Amygdala (tissue), 56 donors: Measurements from ENCODE around the gene RFC2.
"Not testable (repeated sequence)": the region's sequence is repeated elsewhere in the genome, so short reads cannot be mapped to it uniquely, and the experiment has no call there.

Source experiments
- DNase-seq, 56 donors: peaks; one replicate each; lab custom pipeline; 2025; lab: John Stamatoyannopoulos, UW

RFC2 gene

DNA sequence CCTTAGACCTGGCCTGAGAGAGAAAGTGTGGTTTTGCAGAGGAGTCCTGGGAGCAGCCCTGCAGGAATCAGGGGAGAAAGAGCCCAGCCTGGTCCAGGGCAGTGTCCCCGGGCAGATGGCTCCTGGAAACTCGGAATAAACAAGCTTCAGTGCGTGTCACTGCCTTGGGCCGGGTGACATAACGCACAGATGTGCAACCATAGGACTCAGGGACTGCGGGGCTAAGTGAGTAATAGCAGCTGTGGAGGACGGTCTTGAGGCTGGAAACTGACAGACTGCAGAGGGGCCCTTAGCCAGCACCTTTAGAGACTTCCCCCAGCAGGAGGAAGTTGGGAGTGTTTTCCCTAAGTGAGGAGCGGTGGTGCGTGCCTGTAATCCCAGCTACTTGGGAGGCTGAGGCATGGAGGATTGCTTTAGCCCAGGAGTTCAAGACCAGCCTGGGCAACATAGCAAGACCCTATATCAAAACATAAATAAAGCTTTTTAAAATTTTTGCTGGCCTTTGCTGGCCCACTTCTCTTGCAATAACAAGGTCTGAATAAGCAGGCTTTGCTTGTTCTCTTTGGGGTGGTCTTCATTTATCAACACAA, 29.8 kb upstream of the RFC2 start:
- peak in 24 of 56 donors; percentile 9 to 69 (median 39) for DNase-seq

DNA sequence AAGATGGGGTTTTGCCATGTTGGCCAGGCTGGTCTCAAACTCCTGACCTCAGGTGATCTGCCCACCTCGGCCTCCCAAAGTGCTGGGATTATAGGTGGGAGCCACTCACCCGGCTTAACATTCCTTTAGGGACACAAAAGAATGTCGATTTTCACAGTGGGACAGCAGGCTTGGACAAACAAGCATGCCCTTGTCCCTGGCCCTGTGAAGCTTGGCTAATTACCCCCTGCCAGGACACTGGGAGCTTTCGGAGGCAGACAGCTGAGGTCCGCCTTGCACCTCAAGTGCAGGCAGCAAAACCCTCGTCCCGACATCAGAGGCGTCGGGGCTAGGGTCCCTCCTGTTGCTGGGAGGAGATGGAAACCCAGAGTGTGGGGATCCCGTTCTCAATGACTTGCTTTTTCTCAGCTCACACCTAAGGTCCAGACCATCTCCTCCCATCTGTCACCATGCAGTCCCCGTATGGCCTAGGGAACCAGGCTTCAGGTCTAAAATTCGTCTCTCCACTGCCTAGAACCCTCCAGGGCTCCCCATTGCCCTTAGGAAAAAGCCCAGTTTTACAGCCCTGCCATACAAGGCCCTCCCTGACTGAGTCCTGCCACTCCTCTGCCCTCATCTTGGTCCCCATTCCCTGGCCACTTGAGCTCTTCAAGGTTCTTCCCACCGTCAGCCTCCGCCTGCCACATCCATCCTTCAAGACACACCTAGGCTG, 28.7 kb upstream of the RFC2 start:
- DNase-seq = peak in 5 of 56 donors; percentile 7 to 44 (median 35)

DNA sequence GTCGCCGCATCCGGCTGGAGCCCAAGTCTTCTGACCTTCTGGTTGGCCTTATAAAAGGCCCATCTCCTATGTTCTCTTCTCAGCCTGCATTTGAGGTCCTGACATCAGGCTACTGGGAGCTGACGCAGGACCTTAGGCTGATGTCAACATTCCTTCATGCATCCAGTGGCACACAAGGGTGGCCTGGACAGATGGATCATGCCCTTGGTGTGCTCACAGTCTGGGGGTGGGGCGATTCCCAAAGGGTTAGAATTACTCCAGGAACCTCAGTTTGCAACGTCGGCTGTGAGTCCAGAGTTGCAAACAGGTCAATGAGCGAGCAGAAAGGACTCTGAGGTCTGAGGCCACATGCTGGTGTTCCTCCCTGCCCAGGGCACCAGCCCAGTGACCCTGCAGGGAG, 26.8 kb upstream of the RFC2 start:
- DNase-seq = no peak

DNA sequence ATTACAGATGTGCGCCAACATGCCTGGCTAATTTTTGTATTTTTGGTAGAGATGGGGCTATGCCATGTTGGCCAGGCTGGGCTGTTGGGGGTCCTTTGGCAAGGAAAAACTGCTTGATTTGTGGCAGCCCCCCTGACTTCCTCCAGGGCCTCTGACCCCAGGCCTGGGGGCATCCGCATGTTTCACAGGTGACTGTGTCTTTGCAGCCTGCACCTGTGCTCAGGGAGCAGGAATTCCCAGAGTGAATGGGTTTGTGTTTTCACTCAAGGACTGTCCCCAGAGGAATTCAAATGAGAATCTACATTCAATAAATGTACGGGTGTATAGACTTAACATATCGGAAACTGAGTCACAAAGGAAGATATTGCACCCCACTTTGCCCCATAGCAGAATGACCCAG, 23.4 kb upstream of the RFC2 start:
- DNase-seq = no peak

DNA sequence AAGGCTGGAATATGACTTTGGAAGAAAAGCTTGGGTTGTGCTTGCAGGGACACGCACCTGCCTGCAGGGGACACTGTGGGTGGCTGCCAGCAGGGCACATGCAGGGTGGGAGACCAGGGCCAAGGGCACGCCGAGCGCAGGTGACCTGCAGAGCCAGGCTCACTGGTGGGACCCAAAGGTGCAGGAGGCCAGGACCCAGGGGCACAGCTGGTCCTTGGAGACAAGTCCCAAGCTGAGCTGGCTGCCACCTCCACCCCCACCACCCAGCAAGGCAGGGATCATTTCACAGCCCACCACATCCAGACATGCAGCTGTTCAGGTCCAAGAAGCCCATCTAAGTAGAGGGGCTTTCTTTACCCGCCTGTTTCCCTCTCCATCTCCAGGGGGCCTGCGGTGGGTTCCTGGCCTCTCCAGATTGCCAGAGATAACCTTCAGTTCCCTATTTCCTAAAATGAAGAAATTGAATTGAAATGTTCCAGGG, 21.2 kb upstream of the RFC2 start:
- DNase-seq = peak in 5 of 56 donors; percentile 10 to 19 (median 18)

DNA sequence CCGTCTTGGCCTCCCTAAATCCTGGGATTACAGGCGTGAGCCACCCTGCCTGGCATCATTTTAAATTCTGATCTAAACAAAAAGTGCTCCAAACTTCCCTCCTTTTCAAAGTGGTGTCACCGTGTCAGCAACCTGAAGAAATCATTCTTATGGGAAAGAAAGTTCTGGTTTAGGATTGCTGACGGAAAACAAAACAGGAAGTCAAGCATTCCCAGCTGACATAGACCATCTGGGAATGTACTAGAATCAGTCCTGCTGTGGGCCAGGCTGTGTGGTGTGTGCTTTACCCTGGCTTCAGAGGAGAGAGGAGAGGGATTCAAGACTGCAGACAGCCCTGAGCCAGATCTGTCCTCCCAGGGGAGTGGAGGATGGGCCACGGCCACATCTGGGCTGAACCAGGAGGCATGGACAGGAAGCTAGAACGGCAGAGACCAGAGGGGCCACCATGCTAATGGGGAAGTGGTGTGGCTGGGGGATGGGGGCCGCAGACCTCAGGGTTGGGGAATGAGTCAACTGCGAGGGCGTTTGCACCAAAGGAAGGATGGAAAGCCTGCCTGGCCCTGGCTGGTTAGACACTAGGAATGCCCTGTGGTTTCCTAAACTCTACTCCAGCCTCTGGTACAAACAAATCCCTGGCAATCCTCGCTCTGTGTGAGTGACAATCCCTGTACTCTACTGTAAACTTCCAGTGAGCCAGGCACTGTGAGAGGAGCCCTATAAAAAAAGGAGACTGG, 18.3 kb upstream of the RFC2 start:
- DNase-seq = peak in 31 of 56 donors; percentile 17 to 61 (median 30)

DNA sequence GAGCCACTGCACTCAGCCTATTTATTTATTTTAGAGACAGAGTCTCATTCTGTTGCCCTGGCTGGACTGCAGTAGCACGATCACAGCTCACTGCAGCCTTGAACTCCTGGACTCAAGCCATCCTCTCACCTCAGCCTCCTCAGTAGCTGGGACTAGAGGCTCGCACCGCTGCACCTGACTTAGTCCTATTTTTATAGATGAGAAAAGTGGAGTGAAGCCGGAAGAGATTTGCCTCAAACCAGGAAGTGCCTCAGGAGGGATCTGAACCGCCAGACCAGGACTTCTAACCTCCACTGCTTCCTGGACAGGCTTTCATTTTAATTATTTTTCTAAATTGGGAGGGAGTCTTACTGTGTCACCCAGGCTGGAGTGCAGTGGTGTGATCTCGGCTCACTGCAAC, 17.5 kb upstream of the RFC2 start:
- DNase-seq = no peak

DNA sequence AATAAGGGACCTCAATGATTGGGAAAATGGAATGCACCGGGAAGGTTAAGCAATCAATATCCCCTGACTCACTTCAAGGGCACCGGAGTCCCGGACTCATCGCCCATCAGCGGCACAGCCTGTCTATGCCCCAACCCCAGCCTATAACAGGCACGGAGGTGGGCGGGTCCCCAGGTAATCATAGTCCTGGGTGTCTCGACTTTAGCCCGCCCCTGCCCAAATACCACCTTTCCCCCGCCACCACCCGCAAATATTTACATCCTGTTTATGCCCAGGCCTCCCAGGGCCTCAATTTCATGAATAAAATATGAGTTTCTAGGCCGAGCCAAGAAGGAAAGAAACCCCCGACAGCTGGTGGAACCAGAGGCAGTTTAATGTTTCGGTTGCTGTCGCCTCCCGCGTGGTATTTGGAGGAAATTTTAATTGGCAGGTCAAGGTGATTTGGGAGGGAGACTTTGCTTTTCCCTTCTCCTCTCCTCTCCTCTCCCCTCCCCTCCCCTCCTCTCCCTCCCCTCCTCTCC, 15.6 kb upstream of the RFC2 start:
- peak in 35 of 56 donors; percentile 12 to 68 (median 36) for DNase-seq

DNA sequence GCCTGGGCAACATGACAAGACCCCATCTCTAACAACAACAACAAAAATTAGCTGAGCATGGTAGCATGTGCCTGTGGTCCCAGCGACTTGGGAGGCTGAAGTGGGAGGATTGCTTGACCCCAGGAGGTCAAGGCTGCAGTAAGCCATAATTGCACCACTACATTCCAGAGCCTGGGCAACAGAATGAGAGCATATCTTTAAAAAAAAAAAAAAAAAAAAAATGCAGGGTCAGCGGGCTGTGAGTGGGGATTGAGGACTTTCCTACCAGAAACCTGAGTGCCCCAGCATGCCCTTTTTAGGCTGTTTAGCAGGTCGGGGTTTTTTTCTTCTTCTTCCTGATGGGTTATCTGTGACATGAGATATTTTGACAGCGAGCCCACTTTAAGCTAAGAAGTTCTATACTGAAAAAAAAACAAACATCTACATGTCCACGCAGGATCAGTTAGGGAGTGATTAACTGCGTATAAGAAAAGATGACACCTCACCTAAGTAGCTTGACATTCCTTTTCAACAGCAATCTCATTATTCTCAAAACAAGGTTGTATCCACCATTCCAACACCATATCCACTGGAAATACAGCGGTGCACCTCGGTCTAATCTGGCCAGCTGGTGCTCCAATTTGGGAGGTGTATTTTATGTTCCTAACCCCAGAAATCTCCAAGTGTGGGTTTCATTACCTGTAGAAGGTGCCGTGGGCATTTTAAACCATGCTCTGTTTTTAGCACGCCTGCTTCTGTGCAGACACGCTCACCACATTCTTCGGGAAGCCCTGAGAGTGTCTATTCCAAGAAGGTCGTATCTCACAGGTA, 13.8 kb upstream of the RFC2 start:
- DNase-seq = no peak

DNA sequence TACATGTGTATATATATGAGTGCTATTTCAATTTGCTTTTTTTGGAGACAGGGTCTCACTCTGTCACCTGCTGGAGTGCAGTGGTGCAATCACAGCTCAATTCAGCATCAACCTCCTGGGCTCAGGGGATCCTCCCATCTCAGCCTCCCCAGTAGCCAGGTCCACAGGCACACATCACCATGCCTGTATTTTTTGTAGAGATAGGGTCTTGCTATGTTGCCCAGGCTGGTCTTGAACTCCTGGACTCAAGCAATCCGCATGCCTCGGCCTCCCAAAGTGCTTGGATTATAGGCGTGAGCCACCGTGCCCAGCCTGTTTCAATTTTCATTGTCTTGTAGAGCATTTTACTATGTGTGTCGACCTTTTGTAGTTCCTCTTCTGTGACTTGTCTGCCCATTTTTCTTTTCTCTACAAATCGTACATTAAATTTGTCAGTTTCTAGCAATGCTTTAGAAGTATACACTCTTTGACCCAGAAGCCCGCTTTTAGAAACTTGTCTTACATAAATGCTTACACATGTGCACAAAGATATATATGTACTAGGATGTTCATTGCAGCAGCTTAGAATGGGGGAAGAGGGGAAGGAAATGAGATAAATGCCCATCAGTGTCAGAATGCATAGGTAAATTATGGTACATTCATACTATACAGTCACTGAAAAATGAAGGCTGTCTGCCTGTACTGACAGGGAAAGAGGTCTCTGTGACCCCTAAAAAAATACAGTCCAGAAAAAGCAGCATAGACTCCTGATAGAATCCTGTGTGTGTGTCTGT, 12.2 kb upstream of the RFC2 start:
- DNase-seq = no peak

DNA sequence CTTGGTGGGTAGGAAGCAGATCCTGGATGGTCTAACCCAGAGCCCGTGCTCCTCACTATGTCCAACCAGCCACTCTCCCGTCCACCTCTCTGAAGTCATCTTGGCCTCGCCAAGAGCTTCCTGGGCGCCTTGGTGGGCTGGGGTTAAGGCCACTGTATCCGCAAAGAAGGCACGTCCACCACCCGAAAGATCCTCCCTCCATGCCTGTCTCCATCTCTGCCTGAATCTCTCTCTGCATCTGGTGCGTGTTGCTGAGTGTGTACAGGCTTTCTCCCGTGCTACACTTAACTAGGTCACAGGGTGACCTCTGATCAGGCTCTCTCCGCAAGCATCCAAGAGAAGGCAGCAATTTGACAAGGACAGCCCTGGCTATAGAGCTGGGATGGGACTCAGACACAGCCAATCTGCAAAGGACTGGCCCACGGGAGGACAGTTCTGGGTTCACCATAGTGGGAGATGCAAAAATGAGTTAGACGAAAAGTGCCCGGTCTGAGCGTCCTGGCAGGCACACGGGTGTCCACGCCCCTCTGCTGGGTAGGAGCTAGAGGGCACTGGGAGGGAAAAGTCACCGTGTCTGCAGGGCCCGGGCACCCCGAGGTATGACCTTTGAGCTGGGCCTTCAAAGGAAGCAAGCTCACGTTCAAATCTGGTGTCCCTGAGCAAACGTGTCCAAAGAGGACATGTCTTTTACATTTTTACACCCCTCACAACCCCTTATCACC, 9.4 kb upstream of the RFC2 start:
- DNase-seq = no peak

DNA sequence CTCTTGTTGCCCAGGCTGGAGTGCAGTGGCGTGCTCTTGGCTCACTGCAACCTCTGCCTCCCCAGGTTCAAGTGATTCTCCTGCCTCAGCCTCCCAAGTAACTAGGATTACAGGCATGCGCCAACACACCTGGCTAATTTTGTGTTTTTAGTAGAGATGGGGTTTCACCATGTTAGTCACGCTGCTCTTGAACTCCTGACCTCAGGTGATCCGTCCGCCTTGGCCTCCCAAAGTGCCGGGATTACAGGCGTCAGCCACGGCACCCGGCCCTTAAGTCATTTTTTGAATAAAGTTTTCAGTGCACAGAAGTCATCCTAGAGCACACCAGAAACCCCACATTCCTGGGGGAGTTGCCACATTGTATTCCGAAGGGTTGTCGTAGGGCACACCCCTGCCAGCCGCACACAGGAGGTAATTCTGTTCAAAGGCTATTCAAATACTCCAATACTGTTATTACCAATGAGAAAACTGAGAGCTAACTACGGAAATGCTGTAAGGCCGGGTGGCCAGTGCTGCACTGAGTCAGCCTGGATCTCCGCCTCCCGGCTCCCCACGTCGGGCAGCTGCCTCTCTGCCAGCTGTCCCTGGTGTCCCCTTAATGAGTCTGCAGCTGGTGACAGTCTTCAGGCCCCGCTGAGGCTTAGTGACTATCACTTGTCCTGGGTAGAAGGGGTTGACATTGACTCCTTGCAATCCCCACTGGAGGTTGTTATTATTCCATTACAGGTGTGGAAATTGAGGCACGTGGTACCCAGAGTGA, 8.6 kb upstream of the RFC2 start:
- no peak for DNase-seq

DNA sequence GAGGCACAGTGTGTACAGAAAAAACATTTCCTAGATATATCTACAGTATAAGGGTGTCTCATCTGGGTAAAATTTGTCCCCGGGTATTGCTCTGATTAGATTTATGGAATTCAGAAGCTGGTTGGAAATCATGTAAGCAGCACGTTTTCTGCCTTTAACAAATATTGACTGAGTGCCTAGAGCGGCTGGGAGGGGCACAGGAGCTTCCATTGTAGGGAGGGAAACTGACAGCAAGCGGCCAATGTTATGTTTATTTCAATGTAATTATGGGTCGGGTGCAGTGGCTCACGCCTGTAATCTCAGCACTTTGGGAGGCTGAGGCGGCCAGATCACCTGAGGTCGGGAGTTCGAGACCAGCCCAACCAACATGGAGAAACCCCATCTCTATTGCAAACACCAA, 4.4 kb upstream of the RFC2 start:
- no peak for DNase-seq

DNA sequence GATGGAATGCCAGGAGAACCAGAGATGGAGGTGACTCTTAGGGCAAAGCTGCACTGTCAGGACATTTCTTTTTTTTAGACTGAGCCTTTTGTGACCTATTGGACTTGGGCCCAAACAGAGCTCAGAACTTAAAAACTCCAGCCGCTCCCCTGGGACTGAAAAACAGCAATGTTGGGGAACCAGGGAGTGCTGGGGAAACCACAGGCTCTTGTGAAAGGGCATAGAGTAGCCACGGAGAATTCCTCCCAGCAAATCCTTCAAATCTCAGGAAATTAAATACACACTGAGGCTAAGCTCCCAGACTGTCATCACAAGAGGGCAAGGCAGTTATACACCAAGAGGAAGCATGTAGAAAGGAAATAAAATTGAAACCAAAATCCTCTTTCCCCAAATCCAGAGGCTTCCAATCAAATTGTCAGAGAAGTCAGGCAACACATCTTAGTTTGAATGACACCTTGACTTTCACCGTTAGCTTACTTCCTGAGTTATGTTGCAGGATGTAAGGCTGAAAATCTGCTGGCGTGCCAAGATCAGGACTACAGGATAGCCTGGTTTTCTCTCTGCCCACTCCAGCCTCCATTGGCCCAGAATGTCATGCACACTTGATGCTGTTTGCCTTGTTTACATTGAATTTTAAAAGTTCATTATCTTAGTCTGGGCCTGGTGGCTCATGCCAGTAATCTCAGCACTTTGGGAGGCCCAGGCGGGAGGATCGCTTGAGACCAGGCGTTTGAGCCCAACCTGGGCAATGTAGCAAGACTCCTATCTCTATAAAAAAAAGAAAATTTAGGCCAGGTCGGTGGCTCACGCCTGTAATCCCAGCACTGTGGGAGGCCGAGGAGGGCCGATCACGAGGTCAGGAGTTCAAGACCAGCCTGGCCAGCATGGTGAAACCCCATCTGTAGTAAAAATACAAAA, 2.6 kb upstream of the RFC2 start:
- DNase-seq = no peak

DNA sequence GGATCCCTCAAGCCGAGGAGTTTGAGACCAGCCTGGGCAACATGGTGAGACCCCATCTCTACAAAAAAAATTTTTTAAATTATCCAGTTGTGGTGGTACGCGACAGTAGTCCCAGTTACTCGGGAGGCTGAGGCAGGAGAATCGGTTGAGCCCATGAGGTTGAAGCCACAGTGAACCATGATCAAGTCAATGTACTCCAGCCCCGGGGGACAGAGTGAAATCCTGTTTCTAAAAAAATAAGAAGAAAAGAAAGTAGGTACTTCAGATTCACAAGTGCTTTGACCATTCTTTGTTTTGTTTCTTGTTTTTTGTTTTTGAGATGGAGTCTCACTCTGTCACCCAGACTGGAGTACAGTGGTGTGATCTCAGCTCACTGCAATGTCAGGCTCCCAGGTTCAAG, 1.3 kb upstream of the RFC2 start:
- not testable (repeated sequence) for DNase-seq

DNA sequence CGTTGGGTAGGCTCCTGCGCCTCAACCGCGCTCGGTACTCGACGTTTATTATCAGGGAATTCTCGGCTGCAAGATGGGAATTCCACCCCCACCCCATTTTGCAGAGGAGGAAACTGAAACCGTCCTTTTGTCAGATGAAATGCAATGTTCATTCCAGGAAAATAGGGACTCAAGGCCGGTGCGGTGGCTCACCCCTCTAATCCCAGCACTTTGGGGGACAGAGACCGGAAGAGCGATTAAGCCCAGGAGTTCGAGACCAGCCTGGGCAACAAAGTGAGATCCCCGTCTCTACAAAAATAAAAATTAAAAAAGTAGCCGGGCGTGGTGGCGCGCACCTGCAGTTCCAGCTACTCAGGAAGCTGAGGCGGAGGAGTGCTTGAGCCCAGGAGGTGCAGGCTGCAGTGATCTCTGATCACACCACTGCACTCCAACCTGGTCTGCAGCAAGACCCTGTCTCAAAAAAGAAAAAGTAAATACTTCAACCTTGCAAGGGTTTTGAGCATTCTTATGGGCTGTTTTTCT, 720 bp upstream of the RFC2 start:
- DNase-seq = peak in 1 of 56 donors; percentile 57

DNA sequence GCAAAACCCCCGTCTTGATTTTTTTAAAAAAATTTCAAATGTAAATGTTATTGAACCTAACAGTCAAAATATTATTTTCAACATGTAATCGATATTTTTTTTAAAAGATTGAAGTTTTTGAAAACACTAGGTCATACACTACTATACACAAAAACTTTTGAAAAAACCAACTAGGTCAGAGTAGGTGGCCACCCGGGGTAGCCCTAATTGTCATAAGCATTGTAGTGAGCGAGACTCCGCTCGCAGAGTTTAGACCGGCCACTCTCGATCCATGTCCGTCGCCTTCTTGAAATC, 417 bp downstream of the RFC2 start:
- no peak for DNase-seq
